GM12878 (cell line): ENCODE data around the gene NTRK1. TPM values are rescaled to one million over a fixed set of nuclear protein-coding genes. Genes with fewer than 3 reads are reported as not detected.

ENCODE experiments used
- ATAC-seq: fragments of 200-7000 bp; cut with Tn5 transposase; 3 replicates; pipeline ENCODE4 v1.9.1; 2020; ENCODE audit warnings: mild to moderate bottlenecking, moderate library complexity
- BruUV-seq: library from RNA; stranded (reverse); fragments of 400-500 nt; replicated peaks from 2 replicates; lab custom pipeline; 2021; lab: Mats Ljungman, UMichigan
- CTCF ChIA-PET: fragments of 300-600 bp; sonication (Branson Sonifier 250); formaldehyde crosslinking; extraction: SDS; loops from one replicate; lab custom pipeline; 2021; ENCODE audit warnings: inconsistent platforms; lab: Yijun Ruan, JAX
- POLR2A ChIA-PET: fragments of 350-600 bp; formaldehyde crosslinking; extraction: SDS; loops from one replicate; lab custom pipeline; 2021; ENCODE audit warnings: inconsistent platforms; lab: Charles Lee
- RAD21 ChIA-PET: fragments of 300-600 bp; sonication (Branson Sonifier 250); formaldehyde crosslinking; loops from one replicate; lab custom pipeline; 2023; ENCODE audit warnings: antibody characterized with exemption; ENCODE audit not compliant: unreplicated experiment; lab: Charles Lee
- SMC1A ChIA-PET: fragments of 300-600 bp; sonication (Branson Sonifier 250); formaldehyde crosslinking; loops from one replicate; lab custom pipeline; 2023; ENCODE audit not compliant: unreplicated experiment, uncharacterized antibody; lab: Charles Lee
- DNase-seq: peaks from one replicate; pipeline ENCODE4 v3.0.0-alpha.2; 2011; ENCODE audit warnings: low read depth, low spot score
- FAIRE-seq: peaks from 3 replicates; lab custom pipeline; 2011; peaks lifted over from hg19 to GRCh38; lab: Jason Lieb, UNC
- H2AFZ ChIP-seq: 2 replicates; pipeline ENCODE4 v1.6.0; 2011; ENCODE audit warnings: low read depth, low read length, control low read depth; ENCODE audit not compliant: control insufficient read depth
- H3K27ac ChIP-seq: 2 replicates; pipeline ENCODE4 v1.5.1; 2011; ENCODE audit warnings: control low read depth; ENCODE audit not compliant: control insufficient read depth, insufficient read depth
- H3K27me3 ChIP-seq, 2 experiments: replicated peaks in 1 of 2; 2 replicates each; pipeline versions ENCODE4 v1.6.0 to v1.6.1; 2011; ENCODE audit warnings: low read length in 1 of 2; ENCODE audit not compliant: control insufficient read depth in 2 of 2, insufficient read depth in 2 of 2
- H3K36me3 ChIP-seq, 2 experiments: 2 replicates each; pipeline ENCODE4 v1.5.1; 2011; ENCODE audit warnings: low read length in 1 of 2; ENCODE audit not compliant: control insufficient read depth in 2 of 2, insufficient read depth in 2 of 2
- H3K4me1 ChIP-seq: 2 replicates; pipeline ENCODE4 v1.6.1; 2011; ENCODE audit warnings: mild to moderate bottlenecking, low read length, moderate library complexity, mixed read lengths; ENCODE audit not compliant: control insufficient read depth, insufficient read depth
- H3K4me2 ChIP-seq: 2 replicates; pipeline ENCODE4 v1.6.0; 2011; ENCODE audit warnings: control low read depth; ENCODE audit not compliant: control insufficient read depth, insufficient read depth
- H3K4me3 ChIP-seq: fragments of 200-600 bp; sonication (generic); 2 replicates; pipeline ENCODE4 v1.5.1; 2016
- H3K79me2 ChIP-seq: 2 replicates; pipeline ENCODE4 v1.6.0; 2011; ENCODE audit warnings: low read length; ENCODE audit not compliant: control insufficient read depth, insufficient read depth
- H3K9ac ChIP-seq: 2 replicates; pipeline ENCODE4 v1.8.0; 2011; ENCODE audit warnings: low read length, control low read depth, mixed read lengths; ENCODE audit not compliant: control insufficient read depth, insufficient read depth
- H3K9me3 ChIP-seq: replicated peaks from 3 replicates; pipeline ENCODE4 v1.5.1; 2011; ENCODE audit warnings: mild to moderate bottlenecking, low read length; ENCODE audit not compliant: control insufficient read depth, insufficient read depth
- H4K20me1 ChIP-seq: 2 replicates; pipeline ENCODE4 v1.6.0; 2011; ENCODE audit not compliant: control insufficient read depth, insufficient read depth
- BCL11A ChIP-seq: IDR thresholded peaks from 2 replicates; pipeline ENCODE4 v1.6.1; 2011; ENCODE audit warnings: low read depth, low read length
- CREB1 ChIP-seq: IDR thresholded peaks from 2 replicates; pipeline ENCODE4 v1.6.1; 2012; ENCODE audit warnings: low read depth, mild to moderate bottlenecking, inconsistent platforms
- E2F4 ChIP-seq: IDR thresholded peaks from 2 replicates; pipeline ENCODE4 v1.6.1; 2012; ENCODE audit warnings: low read depth, low read length, improper control_type of control experiment
- MXI1 ChIP-seq: fragments of 150-350 bp; IDR thresholded peaks from 2 replicates; pipeline ENCODE4 v1.6.1; 2011; ENCODE audit warnings: low read depth, mild to moderate bottlenecking, inconsistent platforms, low read length, improper control_type of control experiment
- NFIC ChIP-seq: IDR thresholded peaks from 2 replicates; pipeline ENCODE4 v1.6.1; 2012; ENCODE audit warnings: low read depth, mild to moderate bottlenecking, inconsistent platforms, low read length, moderate library complexity
- NR2F1 ChIP-seq: fragments of 450-650 bp; conservative IDR thresholded peaks from 2 replicates; pipeline ENCODE4 v1.6.1; 2017; ENCODE audit warnings: mild to moderate bottlenecking
- SMAD1 ChIP-seq: fragments of 450-650 bp; IDR thresholded peaks from 2 replicates; pipeline ENCODE4 v1.6.1; 2018; ENCODE audit warnings: mild to moderate bottlenecking, low read depth; ENCODE audit not compliant: partially characterized antibody
- TCF3 ChIP-seq: IDR thresholded peaks from 2 replicates; pipeline ENCODE4 v1.6.1; 2012; ENCODE audit warnings: low read depth, mild to moderate bottlenecking, low read length, borderline replicate concordance; ENCODE audit not compliant: insufficient read depth
- ZNF384 ChIP-seq: IDR thresholded peaks from 2 replicates; pipeline ENCODE4 v1.6.1; 2012; ENCODE audit warnings: low read depth, mild to moderate bottlenecking, low read length, improper control_type of control experiment, borderline replicate concordance
- WGBS: methylation state at CpG from one replicate; pipeline ENCODE4 v1.1.6; 2016; ENCODE audit warnings: low lambda C conversion rate; ENCODE audit not compliant: insufficient replicate concordance, insufficient coverage; ENCODE audit errors: missing lambda C conversion rate; 5-methylcytosine and 5-hydroxymethylcytosine counted together
- in situ Hi-C: fragments of 300-500 bp; cut with MboI; formaldehyde crosslinking; loops from 9 replicates; pipeline ENCODE4 v1.14.3; 2018; ENCODE audit warnings: mixed read lengths
- intact Hi-C: fragments of 100-400 bp; cut with micrococcal nuclease; formaldehyde crosslinking; loops from one replicate; pipeline ENCODE4 v1.14.2; 2022; ENCODE audit not compliant: unreplicated experiment
- polyA plus RNA-seq, 11 experiments: library from polyadenylated mRNA; depleted of rRNA in 4 of 11; unstranded in 6 of 11; stranded (reverse) in 5 of 11; fragments of >200 nt; fragmentation: Nextera tagmentation in 4 of 11; fragmentation: Illumina TruSeq in 1 of 11; extraction: Ambion mirVana in 4 of 11; extraction: Trizol in 1 of 11; gene quantifications; 1 replicate in 1 of 11; 2 replicates in 10 of 11; pipeline versions ENCODE4 v1.2.1 to v1.2.3, GENCODE V29; 2011 to 2016; ENCODE audit warnings: inconsistent platforms in 2 of 11, missing spikeins in 2 of 11, low read depth in 1 of 11
- total RNA-seq, 4 experiments: library from RNA; depleted of rRNA in 3 of 4; stranded (reverse); fragments of >200 nt in 3 of 4; fragmentation: Illumina TruSeq in 1 of 4; extraction: Trizol in 1 of 4; gene quantifications; 2 replicates each; pipeline versions ENCODE4 v1.2.1 to v1.2.3, GENCODE V29; 2013 to 2021
- TF ChIP-seq, protein P1 (sequence below): fragments of 450-650 bp; IDR thresholded peaks from 2 replicates; pipeline ENCODE4 v1.6.1; 2017; ENCODE audit warnings: mild to moderate bottlenecking, moderate library complexity
- TF ChIP-seq, protein P2 (sequence below): fragments of 450-650 bp; formaldehyde crosslinking; IDR thresholded peaks from 2 replicates; pipeline ENCODE4 v1.4.0; 2020; ENCODE audit warnings: mild to moderate bottlenecking, moderate library complexity
- TF ChIP-seq, protein P3 (sequence below): fragments of 450-650 bp; IDR thresholded peaks from 2 replicates; pipeline ENCODE4 v1.6.1; 2016; ENCODE audit warnings: mild to moderate bottlenecking

NTRK1 gene
- total and polyA plus RNA-seq, 10 of the 15 experiments (the other 5 are each of a cell fraction or from before 2014, with no cell fraction given): 0.10 to 0.56 (median 0.40) TPM; not detected in 7

- TF ChIP-seq E2F4 (no peak), NFIC (no peak), BCL11A (no peak), MXI1 (no peak), CREB1 (no peak)
Measured at GRCh38 chr1:156821801-156822200, 38.9 kb upstream of the NTRK1 start (continued).

DNA sequence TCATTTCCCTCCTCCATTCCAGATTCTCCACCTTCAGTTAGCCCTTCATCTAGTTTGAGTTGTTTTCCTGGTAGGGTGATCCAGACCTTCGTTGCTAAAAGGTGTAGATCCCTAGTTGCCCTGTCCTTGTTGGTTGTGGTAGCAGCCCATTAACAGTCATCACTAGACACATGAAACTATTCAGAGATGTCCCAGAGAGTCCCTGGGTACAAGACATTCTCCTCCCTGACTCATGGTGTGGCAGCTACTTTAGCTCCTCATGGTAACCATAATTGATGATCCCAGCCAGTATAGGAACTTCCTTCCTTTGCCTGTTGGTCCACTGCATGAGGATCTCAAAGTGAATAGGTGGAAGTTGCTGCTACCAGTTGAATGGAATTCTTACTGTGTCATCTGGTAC is 38.0 kb upstream of the NTRK1 start:
- WGBS: 0% methylated on average over 1 of the region's 1 CpG
- H3K4me1 ChIP-seq: no peaks in the 10 kb centered on the region
- BruUV-seq: no TSS peak
- in situ Hi-C loops: no loop called here
- POLR2A ChIA-PET: interaction anchor here (0.6 kb wide), 3 partner anchors 50 to 1847 kb away, joined by 3 to 5 read pairs (median 4); no protein-coding TSS in a partner anchor
- H2AFZ ChIP-seq: no peak overlapping the region
- intact Hi-C loops: no loop called here
- no peaks in the 10 kb centered on the region for H4K20me1 ChIP-seq
- no peak for FAIRE-seq
- RAD21 ChIA-PET: interaction anchor here (1.3 to 1.4 kb wide), 2 partner anchors 97 to 252 kb away, joined by 3 to 4 read pairs; no protein-coding TSS in a partner anchor
- H3K27ac ChIP-seq: no peak overlapping the region
- SMC1A ChIA-PET: interaction anchor here (0.6 to 2.2 kb wide), 6 partner anchors 11 to 302 kb away, joined by 3 to 8 read pairs (median 3); no protein-coding TSS in a partner anchor
- no peak overlapping the region for H3K9ac ChIP-seq
- CTCF ChIA-PET: interaction anchor here (0.6 to 3.6 kb wide), 8 partner anchors 10 to 47 kb away, joined by 3 to 14 read pairs (median 6); partner anchors contain the start of gene NTRK1
- no peak for DNase-seq
- H3K4me2 ChIP-seq: no peak overlapping the region
- H3K79me2 ChIP-seq: no peaks in the 10 kb centered on the region
- H3K4me3 ChIP-seq: no peak overlapping the region
- H3K27me3 ChIP-seq: no peaks in the 10 kb centered on the region
- no peaks in the 10 kb centered on the region for H3K9me3 ChIP-seq
- no peaks in the 10 kb centered on the region for H3K36me3 ChIP-seq
- ATAC-seq: no peak
- TF ChIP-seq ZNF384 (no peak), TCF3 (no peak), NR2F1 (no peak), SMAD1 (no peak)
- TF ChIP-seq, protein P1, sequence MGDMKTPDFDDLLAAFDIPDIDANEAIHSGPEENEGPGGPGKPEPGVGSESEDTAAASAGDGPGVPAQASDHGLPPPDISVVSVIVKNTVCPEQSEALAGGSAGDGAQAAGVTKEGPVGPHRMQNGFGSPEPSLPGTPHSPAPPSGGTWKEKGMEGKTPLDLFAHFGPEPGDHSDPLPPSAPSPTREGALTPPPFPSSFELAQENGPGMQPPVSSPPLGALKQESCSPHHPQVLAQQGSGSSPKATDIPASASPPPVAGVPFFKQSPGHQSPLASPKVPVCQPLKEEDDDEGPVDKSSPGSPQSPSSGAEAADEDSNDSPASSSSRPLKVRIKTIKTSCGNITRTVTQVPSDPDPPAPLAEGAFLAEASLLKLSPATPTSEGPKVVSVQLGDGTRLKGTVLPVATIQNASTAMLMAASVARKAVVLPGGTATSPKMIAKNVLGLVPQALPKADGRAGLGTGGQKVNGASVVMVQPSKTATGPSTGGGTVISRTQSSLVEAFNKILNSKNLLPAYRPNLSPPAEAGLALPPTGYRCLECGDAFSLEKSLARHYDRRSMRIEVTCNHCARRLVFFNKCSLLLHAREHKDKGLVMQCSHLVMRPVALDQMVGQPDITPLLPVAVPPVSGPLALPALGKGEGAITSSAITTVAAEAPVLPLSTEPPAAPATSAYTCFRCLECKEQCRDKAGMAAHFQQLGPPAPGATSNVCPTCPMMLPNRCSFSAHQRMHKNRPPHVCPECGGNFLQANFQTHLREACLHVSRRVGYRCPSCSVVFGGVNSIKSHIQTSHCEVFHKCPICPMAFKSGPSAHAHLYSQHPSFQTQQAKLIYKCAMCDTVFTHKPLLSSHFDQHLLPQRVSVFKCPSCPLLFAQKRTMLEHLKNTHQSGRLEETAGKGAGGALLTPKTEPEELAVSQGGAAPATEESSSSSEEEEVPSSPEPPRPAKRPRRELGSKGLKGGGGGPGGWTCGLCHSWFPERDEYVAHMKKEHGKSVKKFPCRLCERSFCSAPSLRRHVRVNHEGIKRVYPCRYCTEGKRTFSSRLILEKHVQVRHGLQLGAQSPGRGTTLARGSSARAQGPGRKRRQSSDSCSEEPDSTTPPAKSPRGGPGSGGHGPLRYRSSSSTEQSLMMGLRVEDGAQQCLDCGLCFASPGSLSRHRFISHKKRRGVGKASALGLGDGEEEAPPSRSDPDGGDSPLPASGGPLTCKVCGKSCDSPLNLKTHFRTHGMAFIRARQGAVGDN: no peak
- TF ChIP-seq, protein P2, sequence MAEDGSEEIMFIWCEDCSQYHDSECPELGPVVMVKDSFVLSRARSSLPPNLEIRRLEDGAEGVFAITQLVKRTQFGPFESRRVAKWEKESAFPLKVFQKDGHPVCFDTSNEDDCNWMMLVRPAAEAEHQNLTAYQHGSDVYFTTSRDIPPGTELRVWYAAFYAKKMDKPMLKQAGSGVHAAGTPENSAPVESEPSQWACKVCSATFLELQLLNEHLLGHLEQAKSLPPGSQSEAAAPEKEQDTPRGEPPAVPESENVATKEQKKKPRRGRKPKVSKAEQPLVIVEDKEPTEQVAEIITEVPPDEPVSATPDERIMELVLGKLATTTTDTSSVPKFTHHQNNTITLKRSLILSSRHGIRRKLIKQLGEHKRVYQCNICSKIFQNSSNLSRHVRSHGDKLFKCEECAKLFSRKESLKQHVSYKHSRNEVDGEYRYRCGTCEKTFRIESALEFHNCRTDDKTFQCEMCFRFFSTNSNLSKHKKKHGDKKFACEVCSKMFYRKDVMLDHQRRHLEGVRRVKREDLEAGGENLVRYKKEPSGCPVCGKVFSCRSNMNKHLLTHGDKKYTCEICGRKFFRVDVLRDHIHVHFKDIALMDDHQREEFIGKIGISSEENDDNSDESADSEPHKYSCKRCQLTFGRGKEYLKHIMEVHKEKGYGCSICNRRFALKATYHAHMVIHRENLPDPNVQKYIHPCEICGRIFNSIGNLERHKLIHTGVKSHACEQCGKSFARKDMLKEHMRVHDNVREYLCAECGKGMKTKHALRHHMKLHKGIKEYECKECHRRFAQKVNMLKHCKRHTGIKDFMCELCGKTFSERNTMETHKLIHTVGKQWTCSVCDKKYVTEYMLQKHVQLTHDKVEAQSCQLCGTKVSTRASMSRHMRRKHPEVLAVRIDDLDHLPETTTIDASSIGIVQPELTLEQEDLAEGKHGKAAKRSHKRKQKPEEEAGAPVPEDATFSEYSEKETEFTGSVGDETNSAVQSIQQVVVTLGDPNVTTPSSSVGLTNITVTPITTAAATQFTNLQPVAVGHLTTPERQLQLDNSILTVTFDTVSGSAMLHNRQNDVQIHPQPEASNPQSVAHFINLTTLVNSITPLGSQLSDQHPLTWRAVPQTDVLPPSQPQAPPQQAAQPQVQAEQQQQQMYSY (CRISPR knock-in tag): no peak
- TF ChIP-seq, protein P3, sequence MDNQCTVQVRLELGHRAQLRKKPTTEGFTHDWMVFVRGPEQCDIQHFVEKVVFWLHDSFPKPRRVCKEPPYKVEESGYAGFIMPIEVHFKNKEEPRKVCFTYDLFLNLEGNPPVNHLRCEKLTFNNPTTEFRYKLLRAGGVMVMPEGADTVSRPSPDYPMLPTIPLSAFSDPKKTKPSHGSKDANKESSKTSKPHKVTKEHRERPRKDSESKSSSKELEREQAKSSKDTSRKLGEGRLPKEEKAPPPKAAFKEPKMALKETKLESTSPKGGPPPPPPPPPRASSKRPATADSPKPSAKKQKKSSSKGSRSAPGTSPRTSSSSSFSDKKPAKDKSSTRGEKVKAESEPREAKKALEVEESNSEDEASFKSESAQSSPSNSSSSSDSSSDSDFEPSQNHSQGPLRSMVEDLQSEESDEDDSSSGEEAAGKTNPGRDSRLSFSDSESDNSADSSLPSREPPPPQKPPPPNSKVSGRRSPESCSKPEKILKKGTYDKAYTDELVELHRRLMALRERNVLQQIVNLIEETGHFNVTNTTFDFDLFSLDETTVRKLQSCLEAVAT: no peak
